C4-2B (cell line): Measurements from ENCODE around the gene INSYN2B.

Experiments used
- CTCF ChIP-seq: fragments of 450-650 bp; conservative IDR thresholded peaks from 2 replicates; pipeline ENCODE4 v1.5.1; 2017; ENCODE audit warnings: mild to moderate bottlenecking
- ZFX ChIP-seq: fragments of 450-650 bp; IDR thresholded peaks from 2 replicates; pipeline ENCODE4 v1.6.1; 2017

GRCh38 chr5:169971780-169972179 lies 8.5 kb downstream of the INSYN2B start:
- TF ChIP-seq CTCF = no peak
- no peak for TF ChIP-seq ZFX
